Measurements from ENCODE around the gene INPP5B.
"Not testable (repeated sequence)": the region's sequence is repeated elsewhere in the genome, so short reads cannot be mapped to it uniquely, and the experiment has no call there.

INPP5B gene

DNA sequence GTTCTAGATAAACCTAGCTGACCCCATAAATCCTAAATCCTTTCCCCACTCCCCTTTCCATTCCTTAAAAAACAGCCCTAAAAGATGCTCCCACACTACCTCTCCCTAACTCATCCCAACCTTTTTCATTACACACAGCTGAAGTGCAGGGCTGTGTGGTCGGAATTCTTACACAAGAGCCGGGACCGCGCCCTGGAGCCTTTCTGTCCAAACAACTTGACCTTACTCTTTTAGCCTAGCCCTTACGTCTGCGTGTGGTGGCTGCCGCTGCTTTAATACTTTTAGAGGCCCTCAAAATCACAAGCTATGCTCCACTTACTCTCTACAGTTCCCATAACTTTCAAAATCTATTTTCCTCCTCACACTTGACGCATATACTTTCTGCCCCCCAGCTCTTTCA lies 36.0 kb downstream of the INPP5B start:
- not testable (repeated sequence) for DNase-seq

DNA sequence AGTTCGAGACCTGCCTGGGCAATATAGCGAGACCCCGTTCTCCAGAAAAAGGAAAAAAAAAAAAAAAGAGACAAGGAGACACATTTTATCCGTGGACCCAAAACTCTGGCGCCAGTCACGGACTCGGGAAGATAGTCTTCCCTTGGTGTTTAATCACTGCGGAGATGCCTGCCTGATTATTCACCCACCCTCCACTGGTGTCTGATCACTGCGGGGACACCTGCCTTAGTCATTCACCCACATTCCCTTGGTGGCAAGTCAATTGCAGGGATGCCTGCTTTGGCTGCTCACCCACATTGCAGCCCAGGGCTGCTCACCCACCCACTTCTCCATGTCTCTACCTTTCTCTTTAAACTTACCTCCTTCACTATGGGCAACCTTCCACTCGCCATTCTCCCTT lies 38.3 kb downstream of the INPP5B start:
- DNase-seq: not testable (repeated sequence)

DNA sequence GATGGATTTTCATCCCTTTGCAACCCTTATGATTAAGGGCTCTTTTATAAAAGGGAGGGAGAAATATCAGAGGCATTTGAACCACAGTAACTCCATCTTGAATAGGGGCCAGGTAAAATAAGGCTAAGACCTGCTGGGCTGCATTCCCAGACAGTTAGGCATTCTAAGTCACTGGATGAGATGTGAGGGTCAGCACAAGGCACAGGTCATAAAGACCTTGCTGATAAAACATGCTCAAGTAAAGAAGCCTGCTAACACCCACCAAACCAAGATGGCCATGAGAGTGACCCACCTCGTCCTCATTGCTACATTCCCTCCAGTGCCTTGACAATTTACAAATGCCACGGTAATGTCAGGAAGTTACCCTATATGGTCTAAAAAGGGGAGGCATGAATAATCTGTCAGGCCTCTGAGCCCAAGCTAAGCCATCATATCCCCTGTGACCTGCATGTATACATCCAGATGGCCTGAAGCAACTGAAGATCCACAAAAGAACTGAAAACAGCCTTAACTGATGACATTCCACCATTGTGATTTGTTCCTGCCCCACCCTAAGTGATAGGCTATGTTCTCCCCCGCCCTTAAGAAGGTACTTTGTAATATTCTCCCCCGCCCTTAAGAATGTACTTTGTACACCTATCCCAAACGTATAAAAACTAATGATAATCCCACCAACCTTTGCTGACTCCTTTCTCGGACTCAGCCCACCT lies 39.3 kb downstream of the INPP5B start:
- DNase-seq: not testable (repeated sequence)

DNA sequence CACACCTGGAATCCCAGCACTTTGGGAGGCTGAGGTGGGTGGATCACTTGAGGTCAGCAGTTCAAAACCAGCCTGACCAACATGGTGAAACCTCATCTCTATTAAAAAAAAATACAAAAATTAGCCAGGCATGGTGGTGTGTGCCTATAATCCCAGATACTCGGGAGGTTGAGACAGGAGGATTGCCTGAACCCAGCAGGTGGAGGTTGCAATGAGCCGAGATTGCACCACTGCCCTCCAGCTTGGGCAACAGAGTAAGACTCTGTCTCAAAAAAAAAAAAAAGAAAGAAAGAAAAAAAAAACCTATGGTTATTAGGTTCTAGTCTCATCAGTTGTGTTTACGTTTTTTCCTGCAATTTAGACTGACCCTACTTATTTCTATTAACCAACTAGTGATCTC lies 40.3 kb downstream of the INPP5B start:
- not testable (repeated sequence) for DNase-seq

DNA sequence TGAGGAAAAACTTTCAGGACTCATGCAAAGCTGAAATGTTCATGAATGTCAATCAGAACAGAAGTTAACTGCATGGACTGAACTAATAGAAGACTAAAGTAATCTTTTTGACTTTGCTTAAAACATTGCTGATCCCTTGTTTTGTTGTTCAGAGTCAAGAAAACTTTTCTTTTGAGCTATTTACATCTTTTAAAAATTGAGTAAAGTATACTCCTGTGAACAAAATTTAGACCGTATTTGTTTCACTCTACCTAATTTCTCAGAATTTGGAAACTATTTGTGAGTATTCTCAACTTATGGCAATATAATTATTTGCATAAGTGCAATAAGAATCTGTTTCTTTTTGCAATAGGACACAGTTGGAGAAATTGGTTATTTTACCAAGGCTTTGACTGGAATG lies 41.1 kb downstream of the INPP5B start:
- no peak for DNase-seq

DNA sequence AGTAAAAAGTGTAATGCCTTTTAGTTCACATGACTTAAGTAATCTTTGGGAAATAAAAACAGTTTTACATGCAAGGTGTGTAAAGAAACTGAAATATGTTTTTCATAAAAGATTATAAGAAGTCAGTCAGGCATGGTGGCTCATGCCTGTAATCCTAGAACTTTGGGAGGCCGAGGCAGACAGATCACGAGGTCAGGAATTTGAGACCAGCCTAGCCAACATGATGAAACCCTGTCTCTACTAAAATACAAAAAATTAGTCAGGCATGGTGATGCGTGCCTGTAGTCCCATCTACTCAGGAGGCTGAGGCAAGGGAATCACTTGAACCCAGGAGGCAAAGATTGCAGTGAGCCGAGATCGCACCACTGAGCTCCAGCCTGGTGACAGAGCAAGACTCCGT lies 42.9 kb downstream of the INPP5B start:
- not testable (repeated sequence) for DNase-seq

DNA sequence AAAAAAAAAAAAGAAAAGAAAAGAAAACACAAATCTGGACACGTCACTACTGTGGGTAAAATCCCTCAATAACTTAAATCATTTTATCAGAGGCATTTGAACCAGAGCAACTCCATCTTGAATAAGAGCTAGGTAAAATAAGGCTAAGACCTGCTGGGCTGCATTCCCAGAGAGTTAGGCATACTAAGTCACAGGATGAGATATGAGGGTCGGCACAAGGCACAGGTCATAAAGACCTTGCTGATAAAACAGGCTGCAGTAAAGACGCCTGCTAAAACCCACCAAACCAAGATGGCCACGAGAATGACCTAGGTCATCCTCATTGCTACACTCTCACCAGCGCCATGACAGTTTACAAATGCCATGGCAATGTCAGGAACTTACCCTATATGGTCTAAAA lies 43.9 kb downstream of the INPP5B start:
- no peak for DNase-seq

DNA sequence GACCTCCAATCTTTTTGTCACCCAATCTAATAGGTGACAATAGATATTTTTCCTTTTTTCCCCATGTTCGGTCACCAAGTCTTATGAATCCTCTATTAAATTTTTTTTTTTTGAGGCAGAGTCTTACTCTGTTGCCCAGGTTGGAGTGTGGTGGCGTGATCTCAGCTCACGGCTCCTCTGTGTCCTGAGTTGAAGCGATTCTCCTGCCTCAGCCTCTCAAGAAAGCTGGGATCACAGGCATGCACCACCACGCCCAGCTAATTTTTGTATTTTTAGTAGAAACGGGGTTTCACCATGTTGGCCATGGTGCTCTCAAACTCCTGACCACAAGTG lies 45.0 kb downstream of the INPP5B start:
- no peak for DNase-seq

DNA sequence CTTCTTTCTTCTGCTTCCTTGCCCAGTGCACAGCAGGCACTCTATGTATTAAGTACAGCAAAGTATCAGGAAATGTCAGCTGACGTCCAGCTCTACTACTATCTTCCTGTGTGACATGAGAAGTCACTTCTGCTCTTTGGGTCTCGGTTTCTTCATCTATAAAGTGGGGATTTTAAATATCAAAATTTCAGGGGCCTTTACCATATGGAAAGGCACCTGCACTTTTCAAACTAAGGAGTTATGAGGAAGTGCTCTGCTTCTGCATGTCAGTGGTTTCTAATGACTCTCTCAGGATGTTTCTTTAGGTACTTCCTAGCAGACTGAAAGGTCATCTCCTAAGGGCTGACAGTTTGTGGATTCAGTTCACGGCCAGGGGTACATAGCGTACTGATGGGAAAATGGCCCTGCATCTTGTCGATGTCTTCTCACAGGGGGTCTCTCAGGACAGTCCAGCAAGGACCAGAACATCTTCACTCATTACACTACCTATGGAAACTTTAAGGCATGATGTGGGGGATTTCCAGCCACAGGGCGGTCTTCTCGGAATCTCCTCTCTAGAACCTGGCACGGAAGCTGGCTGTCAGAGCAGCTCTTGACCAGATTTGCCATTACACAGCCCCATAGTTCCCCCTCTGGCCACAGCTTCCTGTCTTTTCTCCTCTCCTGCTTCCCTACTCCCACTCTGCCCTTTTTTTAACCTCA lies 45.5 kb downstream of the INPP5B start:
- no peak for DNase-seq

DNA sequence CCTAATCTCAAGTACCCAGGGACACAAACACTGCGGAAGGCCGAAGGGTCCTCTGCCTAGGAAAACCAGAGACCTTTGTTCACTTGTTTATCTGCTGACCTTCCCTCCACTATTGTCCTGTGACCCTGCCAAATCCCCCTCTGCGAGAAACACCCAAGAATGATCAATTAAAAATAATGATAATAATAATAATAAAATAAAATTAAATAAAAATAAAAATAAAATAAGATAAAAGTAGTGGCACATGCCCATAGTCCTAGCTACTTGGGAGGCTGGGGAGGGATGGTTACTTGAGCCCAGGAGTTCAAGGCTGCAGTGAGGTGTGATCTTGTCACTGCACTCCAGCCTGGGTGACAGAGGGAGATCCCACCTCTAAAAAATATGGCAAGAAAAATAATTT lies 49.3 kb downstream of the INPP5B start:
- DNase-seq: not testable (repeated sequence)

DNA sequence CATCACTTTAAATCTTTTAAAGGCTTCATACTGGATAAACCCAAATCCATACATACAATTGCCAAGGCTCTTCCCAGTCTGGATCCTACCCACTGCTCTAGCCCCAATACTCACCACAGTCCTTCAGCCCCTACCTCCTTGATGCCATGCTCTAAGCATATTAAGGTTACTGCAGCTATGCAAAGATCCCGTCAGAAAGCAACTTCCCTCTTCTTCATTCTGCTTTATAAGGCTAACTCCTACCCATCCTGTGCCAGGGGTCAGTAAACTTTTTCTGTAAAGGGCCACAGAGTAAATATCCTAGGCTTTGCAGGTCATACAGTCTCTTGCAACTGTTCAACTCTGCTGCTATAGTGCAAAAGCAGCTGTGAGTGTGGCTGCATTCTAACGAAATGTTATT lies 53.2 kb downstream of the INPP5B start:
- no peak for DNase-seq

DNA sequence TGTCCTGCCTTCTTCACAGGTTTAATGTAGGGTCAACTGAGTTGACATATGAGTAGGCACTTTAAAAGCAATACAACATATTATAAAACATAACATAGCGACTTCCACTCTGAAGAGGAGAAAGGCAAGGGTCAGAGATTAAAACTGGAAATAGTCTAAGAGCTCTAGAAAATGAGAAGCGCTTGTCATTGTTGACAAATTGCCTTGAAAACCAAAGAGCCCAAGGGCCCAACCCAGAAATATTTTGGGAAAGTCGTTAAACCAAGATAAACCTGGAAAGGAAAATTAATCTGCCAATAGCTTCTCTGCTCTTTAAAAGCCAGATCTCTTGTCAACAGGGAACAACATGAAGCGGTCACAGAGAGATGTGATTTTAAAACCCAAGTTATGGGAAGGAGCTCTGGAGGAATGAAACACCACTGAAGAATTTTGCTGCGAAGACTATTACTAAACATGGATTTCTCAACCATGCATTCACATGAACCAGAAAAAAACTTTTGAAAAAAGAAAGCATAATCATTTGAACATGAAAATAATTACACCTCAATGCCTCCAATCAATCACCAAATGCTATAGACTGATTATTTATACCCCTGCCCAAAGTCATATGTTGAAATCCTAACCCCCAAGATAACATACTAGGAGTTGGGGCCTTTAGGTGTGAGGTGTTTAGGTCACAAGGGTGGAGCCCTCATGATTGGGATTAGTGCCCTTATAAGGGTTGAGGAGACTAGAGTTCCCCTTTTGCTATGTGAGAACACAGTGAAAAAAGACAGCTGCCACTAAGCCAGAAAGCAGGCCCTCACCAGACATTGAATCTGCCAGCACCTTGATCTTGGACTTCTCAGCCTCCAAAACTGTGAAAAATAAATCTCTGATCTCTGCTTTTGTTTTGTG lies 54.5 kb downstream of the INPP5B start:
- no peak for DNase-seq

DNA sequence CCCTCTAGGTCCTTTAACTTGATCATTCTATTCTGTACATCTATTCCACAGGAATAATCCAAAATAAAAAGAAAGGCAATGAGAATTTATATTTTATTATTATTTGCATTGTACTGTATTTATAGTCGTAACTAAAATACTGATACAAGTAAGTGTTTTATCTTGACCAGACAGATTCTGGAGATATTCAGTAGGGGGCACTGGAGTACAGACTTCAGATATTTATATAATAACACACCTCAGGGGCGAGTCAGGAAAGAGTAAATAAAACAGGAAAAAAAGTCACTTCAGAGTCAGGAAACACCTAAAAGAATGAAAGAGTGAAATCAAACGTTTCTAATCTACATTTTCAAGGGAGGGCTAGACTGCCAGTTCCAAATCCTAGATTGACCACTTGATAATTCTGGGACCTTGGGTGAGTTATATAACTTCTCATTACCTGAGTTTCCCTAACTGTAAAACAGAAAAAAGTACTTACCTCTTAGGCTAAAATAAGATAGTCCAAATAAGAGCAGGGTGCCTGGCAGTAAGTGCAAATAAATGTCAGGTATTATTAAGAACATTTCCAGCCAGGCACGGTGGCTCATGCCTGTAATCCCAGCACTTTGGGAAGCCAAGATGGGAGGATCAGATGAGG lies 56.4 kb downstream of the INPP5B start:
- peak in 1 of 2 experiments; percentile 1 for DNase-seq

DNA sequence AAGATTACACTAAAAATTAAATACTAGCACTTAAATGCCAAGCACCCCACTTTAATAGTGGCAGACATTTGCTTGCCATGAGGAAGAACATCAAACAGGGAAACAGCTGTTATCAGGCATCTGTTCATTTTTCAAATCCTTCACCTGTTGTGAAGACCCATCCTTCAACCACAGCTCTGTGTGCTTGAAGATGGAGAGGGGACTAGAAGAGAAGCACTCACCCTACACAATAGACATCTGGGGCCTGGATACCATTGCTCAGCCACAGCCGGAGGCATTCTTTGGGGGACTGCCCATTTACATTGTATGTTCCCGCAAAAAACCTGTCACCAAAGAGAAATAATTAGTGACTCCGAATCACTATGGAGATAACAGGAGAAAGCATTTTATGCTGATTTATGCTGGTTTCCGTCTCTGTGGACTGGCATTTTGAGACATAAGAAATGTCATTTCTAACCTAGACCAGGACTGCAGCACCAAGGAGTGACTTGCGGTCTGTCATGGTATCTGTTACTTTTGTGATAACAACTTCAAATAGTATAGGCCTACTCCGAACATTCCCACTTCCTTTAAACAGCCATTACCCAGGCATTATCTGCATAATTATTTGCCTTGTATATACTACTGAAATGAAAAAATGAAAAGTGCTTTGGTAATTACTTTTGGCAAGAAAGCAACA lies 58.7 kb downstream of the INPP5B start:
- no peak for DNase-seq

DNA sequence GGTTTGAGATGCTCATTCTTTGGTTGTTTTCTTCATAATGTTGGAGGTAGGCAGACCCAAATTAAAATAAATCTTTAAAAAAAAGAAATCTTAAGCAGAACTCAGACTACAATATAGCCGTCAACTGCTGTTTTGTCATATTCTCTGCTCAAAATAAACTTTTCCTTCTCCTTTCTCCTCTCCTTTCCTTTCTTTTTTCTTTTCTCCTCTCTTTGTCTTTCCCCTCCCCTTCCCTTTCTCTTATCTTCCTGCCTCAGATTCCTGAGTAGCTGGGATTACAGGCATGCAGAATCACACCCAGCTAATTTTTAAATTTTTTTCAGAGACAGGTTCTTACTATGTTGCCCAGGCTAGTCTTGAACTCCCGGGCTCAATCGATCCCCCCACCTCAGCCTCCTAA lies 62.7 kb downstream of the INPP5B start:
- no peak for DNase-seq

DNA sequence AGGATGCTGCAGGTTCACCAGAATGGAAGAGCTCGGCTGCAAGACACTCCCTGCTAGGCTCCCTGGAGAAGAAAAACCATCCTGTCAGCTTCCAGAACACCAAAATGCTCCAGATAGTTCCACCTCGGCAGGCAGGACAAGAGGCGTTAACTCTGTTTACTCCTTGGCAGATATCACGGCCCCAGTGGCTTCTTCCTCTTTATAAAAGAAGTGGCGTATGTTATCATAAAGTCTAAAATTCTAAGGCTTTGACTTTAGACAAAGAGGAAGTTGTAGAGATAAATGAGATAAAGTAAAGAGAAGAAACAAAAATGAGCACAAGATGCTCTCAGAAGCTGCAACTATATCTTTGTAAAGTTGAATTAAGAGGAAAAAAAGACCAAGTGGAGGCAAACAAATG lies 63.2 kb downstream of the INPP5B start:
- DNase-seq: no peak

DNA sequence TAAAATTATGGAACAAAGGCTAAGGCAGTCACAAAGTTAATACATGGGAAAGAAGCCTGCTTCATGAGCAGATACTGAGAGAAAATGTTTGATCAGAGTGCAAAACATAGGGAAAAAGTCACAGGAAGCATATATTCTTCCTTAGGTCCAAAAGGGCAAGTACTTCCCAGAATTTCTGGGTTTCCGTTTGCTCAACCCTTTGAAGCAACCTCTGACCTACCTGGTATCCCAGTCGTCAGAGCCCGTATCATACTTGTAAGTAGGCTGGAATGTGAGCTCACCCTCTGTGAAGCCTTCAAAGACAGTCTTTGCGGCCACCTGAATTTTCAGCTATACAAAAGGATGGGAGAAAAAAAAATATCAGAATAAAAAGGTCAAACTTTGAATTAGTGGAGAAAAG lies 67.0 kb downstream of the INPP5B start:
- DNase-seq: no peak

DNA sequence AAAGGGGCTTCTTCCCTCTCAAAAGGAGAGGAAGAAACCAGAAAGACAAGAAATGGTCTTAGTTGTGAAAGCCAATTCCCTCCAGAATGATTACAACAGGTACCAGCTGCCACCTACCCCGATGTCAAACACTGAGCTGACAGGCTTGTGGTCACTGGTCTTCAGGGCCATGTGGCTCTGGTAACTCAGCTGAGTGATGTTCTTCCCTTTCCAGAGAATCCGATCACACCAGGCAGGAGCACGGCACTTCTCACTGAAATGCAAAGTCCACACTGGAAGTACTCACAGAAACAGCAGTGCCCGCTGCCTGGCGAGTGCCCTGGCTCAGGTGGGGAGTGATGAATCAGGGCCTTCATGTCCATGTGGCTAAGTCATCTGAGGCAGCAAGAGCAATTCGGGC lies 68.8 kb downstream of the INPP5B start:
- no peak for DNase-seq

DNA sequence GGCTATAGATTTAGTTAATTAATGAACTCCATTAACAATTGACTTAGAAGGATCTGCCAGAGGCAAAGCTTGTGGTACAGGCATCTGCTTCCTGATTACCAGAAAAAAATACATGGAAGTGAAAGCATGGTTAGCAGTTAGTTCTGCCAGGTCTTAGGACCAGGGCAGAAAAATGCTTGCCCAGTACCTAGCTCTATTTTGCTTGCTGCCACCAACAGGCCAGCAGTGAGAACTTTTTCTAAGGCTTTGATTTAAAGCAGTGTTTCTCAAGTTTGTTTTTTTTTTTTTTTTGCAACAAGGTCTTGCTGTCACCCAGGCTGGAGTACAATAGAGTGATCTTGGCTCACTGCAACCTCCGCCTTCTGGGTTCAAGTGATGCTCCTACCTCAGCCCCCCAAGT lies 71.0 kb downstream of the INPP5B start:
- no peak for DNase-seq

DNA sequence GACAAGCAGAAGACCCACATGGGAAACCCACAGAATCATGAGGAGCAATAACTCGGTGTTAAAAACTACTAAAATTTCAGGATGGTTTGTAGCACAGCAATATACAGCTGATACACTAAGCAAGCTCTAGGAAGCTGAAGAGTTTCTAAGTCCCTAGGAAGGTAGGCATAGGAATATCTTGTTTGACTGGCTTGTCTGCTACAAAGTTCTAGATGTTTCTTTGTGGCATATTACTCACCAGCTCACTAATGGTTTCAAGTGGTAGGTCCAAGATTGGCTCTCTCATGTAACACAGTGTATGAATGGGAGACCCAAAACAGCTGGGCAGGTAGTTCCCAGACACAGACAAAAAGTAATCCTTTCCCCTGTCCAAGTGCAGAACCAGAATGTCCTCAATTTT lies 74.2 kb downstream of the INPP5B start:
- DNase-seq: no peak

DNA sequence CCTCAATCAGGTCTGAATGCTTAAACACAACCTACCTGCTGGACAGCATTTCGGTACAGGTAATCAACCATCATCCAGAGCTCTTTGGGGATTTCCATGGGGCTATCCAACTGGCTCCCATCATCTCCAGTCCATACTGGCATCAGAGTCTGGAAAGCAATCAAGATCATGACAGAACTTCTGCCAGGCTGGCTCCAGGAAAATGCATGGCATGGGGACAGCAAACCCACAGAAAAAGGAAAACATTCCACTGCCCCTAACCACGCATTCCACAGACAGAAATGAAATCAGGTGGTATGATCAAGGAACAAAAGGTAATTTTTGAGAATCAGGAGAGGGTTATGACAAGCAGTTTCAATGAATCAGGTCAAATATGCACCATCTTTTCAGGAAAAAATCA lies 78.4 kb downstream of the INPP5B start:
- DNase-seq: no peak

DNA sequence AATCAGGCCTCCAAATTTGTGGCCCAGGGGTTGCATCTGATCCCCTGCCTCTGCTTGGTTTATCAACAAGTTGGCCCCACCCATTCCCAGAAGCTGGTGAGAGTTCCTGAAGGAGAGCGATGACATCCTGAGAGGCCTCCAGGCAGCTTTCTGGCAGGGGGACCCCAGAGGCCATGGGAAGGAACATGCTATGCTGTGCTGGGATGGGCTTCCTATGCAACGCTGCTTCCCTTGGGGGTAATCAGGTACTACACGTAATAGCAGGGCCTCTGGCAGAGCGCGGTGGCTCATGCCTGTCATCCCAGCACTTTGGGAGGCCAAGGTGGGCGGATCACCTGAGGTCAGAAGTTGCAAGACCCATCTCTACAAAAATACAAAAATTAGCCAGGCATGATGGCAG lies 79.1 kb downstream of the INPP5B start:
- no peak for DNase-seq

DNA sequence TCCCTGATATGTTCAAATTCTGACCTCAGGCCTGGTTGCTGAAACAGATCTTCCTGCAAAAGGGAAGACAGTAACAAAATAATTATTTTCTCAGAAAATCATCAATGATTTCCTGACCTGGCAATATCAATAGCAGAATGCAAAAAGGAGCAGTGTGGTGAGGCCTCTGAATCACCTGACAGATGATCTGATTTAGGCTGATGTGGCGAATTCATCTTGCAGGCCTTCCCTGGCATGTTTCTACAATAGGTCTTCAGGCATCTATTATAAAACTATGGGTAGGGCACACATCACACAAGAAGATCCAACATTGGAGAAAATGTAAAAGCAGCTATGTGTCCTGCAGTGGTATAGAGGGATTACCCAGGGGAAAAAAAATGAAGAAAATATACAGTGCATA lies 80.4 kb downstream of the INPP5B start:
- no peak for DNase-seq
